Ovary (tissue), 3 donors: ENCODE data around the gene DIP2C.

Experiments
- CTCF ChIP-seq, 3 donors: fragments of 450-650 bp in 2 of 3; fragments of 200-600 bp in 1 of 3; IDR thresholded peaks; one replicate each; pipeline versions ENCODE4 v1.5.1 to v1.8.0; 2016 to 2022; ENCODE audit warnings: antibody characterized with exemption in 3 of 3, mild to moderate bottlenecking in 1 of 3
- POLR2A ChIP-seq: fragments of 450-650 bp; IDR thresholded peaks from one replicate; pipeline ENCODE4 v1.6.1; 2017; ENCODE audit warnings: antibody characterized with exemption, mild to moderate bottlenecking, moderate library complexity
- donor health status: DM: no; HTN: no; CAD: no.

- TF ChIP-seq CTCF (IDR thresholded peaks at IDR 0.05): no peak
- no peak for TF ChIP-seq POLR2A
Measured at GRCh38 chr10:316390-316789, 373.1 kb downstream of the DIP2C start.
